VCaP (cell line): Measurements from ENCODE around the gene PRKCB.

Source experiments
- H3K27ac ChIP-seq: fragments of 450-650 bp; 2 replicates; pipeline ENCODE4 v1.5.1; 2017
- CTCF ChIP-seq: fragments of 450-650 bp; conservative IDR thresholded peaks from 2 replicates; pipeline ENCODE4 v1.5.1; 2017; ENCODE audit warnings: mild to moderate bottlenecking, moderate library complexity

The PRKCB gene

GRCh38 chr16:23827057-23827456, 8.7 kb upstream of the PRKCB start:
- H3K27ac ChIP-seq: no peak overlapping the region
- TF ChIP-seq CTCF: no peak

- TF ChIP-seq CTCF: no peak
- no peak overlapping the region for H3K27ac ChIP-seq
Observed at GRCh38 chr16:23829454-23829853, 6.3 kb upstream of the PRKCB start.

- no peak overlapping the region for H3K27ac ChIP-seq
Observed at GRCh38 chr16:23830276-23830675, 5.5 kb upstream of the PRKCB start.

GRCh38 chr16:23832882-23833281, 2.9 kb upstream of the PRKCB start:
- TF ChIP-seq CTCF: no peak
- no peak overlapping the region for H3K27ac ChIP-seq

More at GRCh38 chr16:23830276-23830675, 5.5 kb upstream of the PRKCB start:
- TF ChIP-seq CTCF: no peak

GRCh38 chr16:23833504-23833903, 2.3 kb upstream of the PRKCB start:
- H3K27ac ChIP-seq: no peak overlapping the region
- TF ChIP-seq CTCF: no peak

GRCh38 chr16:23833960-23834685, 1.7 kb upstream of the PRKCB start:
- no peak overlapping the region for H3K27ac ChIP-seq
- no peak for TF ChIP-seq CTCF

- TF ChIP-seq CTCF: no peak
- no peak overlapping the region for H3K27ac ChIP-seq
Observed at GRCh38 chr16:23836078-23836403, 258 bp downstream of the PRKCB start.
